Effector CD4-positive, alpha-beta T cell (primary cell): ENCODE data around the gene MYO1G.
"Not testable (repeated sequence)": the region's sequence is repeated elsewhere in the genome, so short reads cannot be mapped to it uniquely, and the experiment has no call there.

ENCODE experiments used
- DNase-seq: peaks from one replicate; pipeline ENCODE4 v3.0.0-alpha.2; 2020
- total RNA-seq: gene quantifications from one replicate; lab custom pipeline; 2026; lab: John Stamatoyannopoulos, UW

Gene MYO1G
- total RNA-seq, result 289 reads per million, percentile 95 among the genes with 10 or more reads in this experiment

- DNase-seq, result peak; percentile 74
Measured at GRCh38 chr7:44978511-44979366, at the start of gene MYO1G. Gene MYO1G (minus strand): TSS chr7:44979015. CDS start chr7:44978961, 54 bp downstream.

GRCh38 chr7:45028138-45028919, 49.5 kb upstream of the MYO1G start:
- no peak for DNase-seq

GRCh38 chr7:45027774-45028114, 48.9 kb upstream of the MYO1G start:
- no peak for DNase-seq

GRCh38 chr7:45026984-45027773, 48.4 kb upstream of the MYO1G start:
- no peak for DNase-seq

GRCh38 chr7:45026013-45026412, 47.2 kb upstream of the MYO1G start:
- no peak for DNase-seq

- not testable (repeated sequence) for DNase-seq
Measured at GRCh38 chr7:45025473-45025872, 46.7 kb upstream of the MYO1G start.

GRCh38 chr7:45024126-45024744, 45.4 kb upstream of the MYO1G start:
- no peak for DNase-seq

- no peak for DNase-seq
Measured at GRCh38 chr7:45021604-45022296, 42.9 kb upstream of the MYO1G start.

- DNase-seq, result no peak
Measured at GRCh38 chr7:45020915-45021314, 42.1 kb upstream of the MYO1G start.

GRCh38 chr7:45017253-45017652, 38.4 kb upstream of the MYO1G start:
- DNase-seq, result no peak

GRCh38 chr7:45015313-45015712, 36.5 kb upstream of the MYO1G start:
- DNase-seq, result no peak

GRCh38 chr7:45013465-45013967, 34.7 kb upstream of the MYO1G start:
- DNase-seq, result no peak

GRCh38 chr7:45007571-45008328, 28.9 kb upstream of the MYO1G start:
- no peak for DNase-seq

GRCh38 chr7:45007106-45007505, 28.3 kb upstream of the MYO1G start:
- DNase-seq, result no peak

- no peak for DNase-seq
Measured at GRCh38 chr7:45003789-45004188, 25.0 kb upstream of the MYO1G start.

GRCh38 chr7:45001826-45002225, 23.0 kb upstream of the MYO1G start:
- no peak for DNase-seq

- DNase-seq, result peak; percentile 58
Measured at GRCh38 chr7:45001138-45001694, 22.4 kb upstream of the MYO1G start.

GRCh38 chr7:45000093-45001032, 21.5 kb upstream of the MYO1G start, which contains the start of gene CCM2:
Gene CCM2 (plus strand): TSS chr7:45000201. CDS start chr7:45000334, 133 bp downstream.
- no peak for DNase-seq
